Natural killer cell (primary cell): ENCODE results near the gene COMMD1. TPM values are rescaled to one million over a fixed set of nuclear protein-coding genes. Genes with fewer than 3 reads are reported as not detected.

Experiments
- ATAC-seq, 3 donors: fragments of 150-1000 bp in 2 of 3; fragments of 200-7000 bp in 1 of 3; cut with Tn5 transposase; 1 replicate in 1 of 3; 2 replicates in 2 of 3; pipeline ENCODE4 v1.10.0; 2021; ENCODE audit warnings: mild to moderate bottlenecking in 2 of 3, moderate library complexity in 2 of 3
- DNase-seq, 2 donors: peaks; one replicate each; pipeline versions ENCODE4 v3.0.0 to v3.0.0-alpha.2; 2013 to 2021; ENCODE audit warnings: mixed read lengths in 1 of 2
- H3K27ac ChIP-seq: one replicate; pipeline ENCODE4 v1.5.1; 2013; ENCODE audit warnings: mild to moderate bottlenecking, low read length
- H3K27me3 ChIP-seq: one replicate; pipeline ENCODE4 v1.6.1; 2013; ENCODE audit warnings: low read length; ENCODE audit not compliant: control insufficient read depth, insufficient read depth
- H3K36me3 ChIP-seq: one replicate; pipeline ENCODE4 v1.6.1; 2013; ENCODE audit warnings: low read length; ENCODE audit not compliant: control insufficient read depth, insufficient read depth
- H3K4me1 ChIP-seq: one replicate; pipeline ENCODE4 v1.6.1; 2013; ENCODE audit warnings: low read length; ENCODE audit not compliant: control insufficient read depth, insufficient read depth
- H3K4me3 ChIP-seq: one replicate; pipeline ENCODE4 v1.5.1; 2013; ENCODE audit warnings: low read length
- H3K9me3 ChIP-seq: one replicate; pipeline ENCODE4 v1.6.1; 2013; ENCODE audit warnings: low read length; ENCODE audit not compliant: control insufficient read depth, insufficient read depth
- H3K27ac Mint-ChIP-seq, 2 donors: one replicate each; pipeline ENCODE4 v1.8.0; 2022; ENCODE audit warnings: mild to moderate bottlenecking in 2 of 2, mixed read lengths in 2 of 2, moderate library complexity in 1 of 2
- H3K27me3 Mint-ChIP-seq, 2 donors: one replicate each; pipeline ENCODE4 v1.8.0; 2022; ENCODE audit warnings: low read depth in 2 of 2, mixed read lengths in 2 of 2
- H3K36me3 Mint-ChIP-seq: one replicate; pipeline ENCODE4 v1.8.0; 2022; ENCODE audit warnings: mixed read lengths
- H3K4me1 Mint-ChIP-seq, 2 donors: one replicate each; pipeline ENCODE4 v1.8.0; 2022; ENCODE audit warnings: mixed read lengths in 2 of 2
- H3K4me3 Mint-ChIP-seq: one replicate; pipeline ENCODE4 v1.8.0; 2022; ENCODE audit warnings: mild to moderate bottlenecking, moderate library complexity, mixed read lengths
- H3K9me3 Mint-ChIP-seq, 2 donors: one replicate each; pipeline ENCODE4 v1.8.0; 2022; ENCODE audit warnings: mixed read lengths in 2 of 2
- CTCF ChIP-seq: fragments of 200-600 bp; IDR thresholded peaks from one replicate; pipeline ENCODE4 v1.8.0; 2022; ENCODE audit warnings: antibody characterized with exemption
- WGBS: methylation state at CpG from one replicate; pipeline ENCODE4 v1.1.7; 2013; ENCODE audit warnings: missing lambda C conversion rate; ENCODE audit not compliant: insufficient coverage; 5-methylcytosine and 5-hydroxymethylcytosine counted together
- intact Hi-C: fragments of 100-400 bp; cut with micrococcal nuclease; formaldehyde crosslinking; loops from one replicate; pipeline ENCODE4 v1.14.2; 2022
- total RNA-seq, 4 donors: library from RNA; stranded (reverse); fragments of 120-200 nt in 1 of 4; gene quantifications; one replicate each; pipeline versions ENCODE4 v1.2.3 to v1.2.4, GENCODE V29; 2013 to 2022

Gene COMMD1
- total RNA-seq, 3 donors from 2014 or later (not counting 1 experiment from before 2014, with no cell fraction given): 24.3 to 36.7 (median 27.2) TPM

GRCh38 chr2:62055724-62056336 is 150.4 kb downstream of the COMMD1 start:
- no peak overlapping the region for H3K27ac Mint-ChIP-seq
- no peak overlapping the region for H3K4me3 Mint-ChIP-seq
- no peaks in the 10 kb centered on the region for H3K27me3 ChIP-seq
- H3K9me3 ChIP-seq: no peaks in the 10 kb centered on the region
- DNase-seq (no peak), ATAC-seq (no peak)
- no peak overlapping the region for H3K4me3 ChIP-seq
- intact Hi-C loops: no loop called here
- peaks cover 12 to 21% of the 10 kb centered on the region in 2 donors for H3K4me1 Mint-ChIP-seq
- no peaks in the 10 kb centered on the region for H3K4me1 ChIP-seq
- no peaks in the 10 kb centered on the region for H3K36me3 ChIP-seq
- no peaks in the 10 kb centered on the region for H3K27me3 Mint-ChIP-seq
- no peaks in the 10 kb centered on the region for H3K9me3 Mint-ChIP-seq
- no peak for TF ChIP-seq CTCF
- no peaks in the 10 kb centered on the region for H3K36me3 Mint-ChIP-seq
- 97% methylated on average over 3 of the region's 3 CpGs for WGBS
- no peak overlapping the region for H3K27ac ChIP-seq

- Mint-ChIP-seq H3K4me3 (no peak overlapping the region), H3K4me1 (peaks cover 12 to 21% of the 10 kb centered on the region in 2 donors), H3K9me3 (no peaks in the 10 kb centered on the region), H3K27ac (no peak overlapping the region), H3K36me3 (no peaks in the 10 kb centered on the region), H3K27me3 (no peaks in the 10 kb centered on the region)
- 96% methylated on average over 5 of the region's 5 CpGs for WGBS
- Histone ChIP-seq H3K9me3 (no peaks in the 10 kb centered on the region), H3K27ac (no peak overlapping the region), H3K36me3 (no peaks in the 10 kb centered on the region), H3K4me1 (no peaks in the 10 kb centered on the region), H3K4me3 (no peak overlapping the region), H3K27me3 (no peaks in the 10 kb centered on the region)
- no peak for DNase-seq
- no peak for ATAC-seq
- TF ChIP-seq CTCF: no peak
- intact Hi-C loops: no loop called here
These were observed 150.9 kb downstream of the COMMD1 start for GRCh38 chr2:62056341-62056740.

DNA sequence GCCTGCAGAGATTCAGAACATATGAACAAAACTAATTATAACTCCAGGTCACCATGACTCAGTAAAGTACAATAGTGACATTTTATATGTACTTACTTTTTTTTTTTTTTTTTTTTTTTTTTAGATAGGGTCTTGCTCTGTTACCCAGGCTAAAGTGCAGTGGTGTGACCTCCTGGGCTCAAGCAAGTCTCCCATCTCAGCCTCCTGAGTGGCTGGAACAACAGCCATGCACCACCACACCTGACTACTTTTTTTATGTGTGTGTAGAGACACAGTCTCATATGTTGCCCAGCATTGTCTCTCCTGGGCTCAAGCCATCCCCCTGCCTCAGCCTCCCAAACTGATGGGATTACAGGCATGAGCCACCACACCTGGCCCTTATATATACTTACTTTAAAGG is 159.8 kb downstream of the COMMD1 start:
- Mint-ChIP-seq H3K9me3 (no peaks in the 10 kb centered on the region), H3K4me1 (peaks cover under 1 to 3% of the 10 kb centered on the region in 2 donors), H3K36me3 (no peaks in the 10 kb centered on the region), H3K27me3 (no peaks in the 10 kb centered on the region), H3K27ac (no peak overlapping the region), H3K4me3 (no peak overlapping the region)
- H3K9me3 ChIP-seq: no peaks in the 10 kb centered on the region
- H3K4me3 ChIP-seq: no peak overlapping the region
- no peaks in the 10 kb centered on the region for H3K27me3 ChIP-seq
- intact Hi-C loops: no loop called here
- no peak for TF ChIP-seq CTCF
- no peaks in the 10 kb centered on the region for H3K4me1 ChIP-seq
- ATAC-seq (no peak), DNase-seq (no peak)
- H3K36me3 ChIP-seq: no peaks in the 10 kb centered on the region
- no peak overlapping the region for H3K27ac ChIP-seq

DNA sequence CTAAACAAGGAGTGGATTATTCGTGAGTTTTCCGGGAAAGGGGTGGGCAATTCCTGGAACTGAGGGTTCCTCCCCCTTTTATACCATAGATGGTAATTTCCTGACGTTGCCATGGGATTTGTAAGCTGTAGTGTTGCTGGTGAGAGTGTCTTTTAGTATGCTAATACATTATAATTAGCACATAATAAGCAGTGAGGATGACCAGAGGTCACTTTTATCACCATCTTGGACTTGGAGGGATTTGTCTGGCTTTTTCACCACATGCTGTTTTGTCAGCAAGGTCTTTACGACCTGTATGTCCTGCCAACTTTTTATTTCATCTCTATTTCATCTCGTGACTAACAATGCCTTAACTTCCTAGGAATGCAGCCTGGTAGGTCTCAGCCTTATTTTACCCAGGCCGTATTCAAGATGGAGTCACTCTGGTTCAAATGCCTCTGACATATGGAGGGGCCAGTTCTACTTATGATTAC is 165.7 kb downstream of the COMMD1 start:
- Histone ChIP-seq H3K27ac (no peak overlapping the region), H3K36me3 (peaks cover 5% of the 10 kb centered on the region), H3K9me3 (peaks cover 9% of the 10 kb centered on the region), H3K4me1 (peaks cover 3% of the 10 kb centered on the region), H3K4me3 (no peak overlapping the region), H3K27me3 (no peaks in the 10 kb centered on the region)
- Mint-ChIP-seq H3K36me3 (no peaks in the 10 kb centered on the region), H3K9me3 (no peaks in the 10 kb centered on the region), H3K27me3 (no peaks in the 10 kb centered on the region), H3K4me3 (no peak overlapping the region), H3K27ac (no peak overlapping the region), H3K4me1 (peaks cover 23 to 25% of the 10 kb centered on the region in 2 donors)
- no peak for DNase-seq
- no peak for TF ChIP-seq CTCF
- WGBS: 89% methylated on average over 4 of the region's 6 CpGs
- ATAC-seq: no peak
- intact Hi-C loops: no loop called here
